Transverse colon (tissue), 4 donors: ENCODE data around the gene STK24. TPM values are rescaled to one million over a fixed set of nuclear protein-coding genes. Genes with fewer than 3 reads are reported as not detected.

Source experiments
- DNase-seq: peaks from one replicate; pipeline ENCODE4 v3.0.0-alpha.2; 2019
- H3K27ac ChIP-seq, 4 donors: fragments of 200-600 bp; sonication (generic); 2 replicates each; pipeline ENCODE4 v1.5.1; 2016 to 2018; ENCODE audit warnings: inconsistent platforms in 4 of 4
- H3K27me3 ChIP-seq: fragments of 200-600 bp; sonication (generic); 2 replicates; pipeline ENCODE4 v1.5.1; 2017; ENCODE audit warnings: inconsistent platforms
- H3K36me3 ChIP-seq, 4 donors: fragments of 200-600 bp; sonication (generic); 2 replicates each; pipeline ENCODE4 v1.5.1; 2017 to 2019; ENCODE audit warnings: inconsistent platforms in 4 of 4
- H3K4me1 ChIP-seq, 4 donors: fragments of 200-600 bp; sonication (generic); 2 replicates each; pipeline ENCODE4 v1.5.1; 2017 to 2020; ENCODE audit warnings: inconsistent platforms in 4 of 4
- H3K4me3 ChIP-seq, 4 donors: fragments of 200-600 bp; sonication (generic); 1 replicate in 1 of 4; 2 replicates in 3 of 4; pipeline versions ENCODE4 v1.5.1 to v1.6.1; 2017 to 2019; ENCODE audit warnings: inconsistent platforms in 4 of 4
- H3K9me3 ChIP-seq, 2 donors: fragments of 200-600 bp; sonication (generic); 2 replicates each; pipeline ENCODE4 v1.5.1; 2017 to 2019; ENCODE audit warnings: inconsistent platforms in 2 of 2
- EP300 ChIP-seq: sonication (generic); formaldehyde crosslinking; IDR thresholded peaks from one replicate; pipeline ENCODE4 v1.6.1; 2017; ENCODE audit warnings: antibody characterized with exemption, low read depth
- POLR2A ChIP-seq: fragments of 450-650 bp; IDR thresholded peaks from one replicate; pipeline ENCODE4 v1.6.1; 2016; ENCODE audit warnings: antibody characterized with exemption, mild to moderate bottlenecking, moderate library complexity
- POLR2AphosphoS5 ChIP-seq, 3 donors: sonication (generic); formaldehyde crosslinking; IDR thresholded peaks; one replicate each; pipeline ENCODE4 v1.6.1; 2016; ENCODE audit warnings: antibody characterized with exemption in 3 of 3
- WGBS, 2 donors: methylation state at CpG; one replicate each; pipeline ENCODE4 v1.1.5; 2018; ENCODE audit warnings: low coverage in 1 of 2; 5-methylcytosine and 5-hydroxymethylcytosine counted together
- in situ Hi-C, 4 donors: fragments of 200-750 bp; cut with MboI; loops; one replicate each; pipeline versions ENCODE4 v1.15.0 to v1.15.1; 2017; ENCODE audit warnings: low sequenced_read_pairs in 3 of 4, low pct_ligation_motif_present in 1 of 4, low pct_unique_long_range_greater_than_20kb in 1 of 4
- intact Hi-C: fragments of 100-400 bp; cut with DNase I; formaldehyde crosslinking; loops from one replicate; pipeline ENCODE4 v1.15.1; 2023; ENCODE audit warnings: low total_unique reads
- total RNA-seq, 4 donors: library from RNA; depleted of rRNA; stranded (reverse); fragments of >200 nt; gene quantifications; one replicate each; pipeline ENCODE4 v1.1.0, GENCODE V29; 2016
- TF ChIP-seq, protein P1 (sequence below), 5 experiments: fragments of 200-600 bp in 3 of 5; fragments of 450-650 bp in 2 of 5; sonication (generic) in 3 of 5; IDR thresholded peaks; 1 replicate in 2 of 5; 2 replicates in 3 of 5; pipeline ENCODE4 v1.5.1; 2016 to 2017; ENCODE audit warnings: antibody characterized with exemption in 5 of 5, inconsistent platforms in 3 of 5, mild to moderate bottlenecking in 2 of 5, moderate library complexity in 1 of 5

The STK24 gene
- total RNA-seq, 4 donors from 2014 or later = 87.2 to 152 (median 131) TPM

DNA sequence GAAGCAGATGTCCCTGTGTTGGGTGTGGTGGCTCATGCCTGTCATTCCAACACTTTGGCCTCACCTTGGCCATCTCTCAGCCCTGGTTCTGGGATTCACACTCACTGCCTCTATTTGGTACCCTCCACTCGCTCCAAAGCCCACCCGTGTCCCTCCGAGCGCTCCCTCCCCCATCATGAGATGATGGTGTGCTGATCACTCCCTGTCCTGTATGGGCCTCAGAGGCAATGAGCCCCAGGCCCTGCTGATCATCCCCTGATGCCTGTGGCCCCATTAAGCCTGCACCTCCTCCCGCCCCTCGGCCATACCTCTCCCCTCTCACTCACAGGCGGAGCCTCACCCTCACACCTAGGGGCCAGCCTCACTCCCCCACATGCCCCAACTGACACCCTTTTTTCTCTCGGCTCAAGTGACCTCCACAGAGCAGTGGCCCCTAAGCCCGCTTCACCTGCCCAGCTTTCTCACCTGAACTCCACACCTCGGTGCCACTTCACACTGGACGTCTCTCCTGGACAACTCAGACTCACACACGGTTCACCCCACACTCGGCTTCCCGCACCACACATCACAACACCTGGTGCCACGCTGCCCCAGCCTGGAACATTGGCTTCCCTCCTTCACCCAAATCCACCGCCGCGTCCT lies 114.5 kb downstream of the STK24 start:
- Histone ChIP-seq H3K4me3 (no peak overlapping the region), H3K36me3 (peaks cover 0 to 45% (median 10%) of the 10 kb centered on the region in 4 donors), H3K9me3 (no peaks in the 10 kb centered on the region), H3K27me3 (no peaks in the 10 kb centered on the region), H3K4me1 (peaks cover 0 to 3% (median 0%) of the 10 kb centered on the region in 4 donors), H3K27ac (no peak overlapping the region)
- WGBS, 2 donors = 95% methylated on average over 11 to 18 of the region's 18 CpGs
- TF ChIP-seq EP300 = no peak
- no peak for TF ChIP-seq POLR2A
- TF ChIP-seq POLR2AphosphoS5 (IDR thresholded peaks at IDR 0.05) = no peak
- TF ChIP-seq, protein P1, sequence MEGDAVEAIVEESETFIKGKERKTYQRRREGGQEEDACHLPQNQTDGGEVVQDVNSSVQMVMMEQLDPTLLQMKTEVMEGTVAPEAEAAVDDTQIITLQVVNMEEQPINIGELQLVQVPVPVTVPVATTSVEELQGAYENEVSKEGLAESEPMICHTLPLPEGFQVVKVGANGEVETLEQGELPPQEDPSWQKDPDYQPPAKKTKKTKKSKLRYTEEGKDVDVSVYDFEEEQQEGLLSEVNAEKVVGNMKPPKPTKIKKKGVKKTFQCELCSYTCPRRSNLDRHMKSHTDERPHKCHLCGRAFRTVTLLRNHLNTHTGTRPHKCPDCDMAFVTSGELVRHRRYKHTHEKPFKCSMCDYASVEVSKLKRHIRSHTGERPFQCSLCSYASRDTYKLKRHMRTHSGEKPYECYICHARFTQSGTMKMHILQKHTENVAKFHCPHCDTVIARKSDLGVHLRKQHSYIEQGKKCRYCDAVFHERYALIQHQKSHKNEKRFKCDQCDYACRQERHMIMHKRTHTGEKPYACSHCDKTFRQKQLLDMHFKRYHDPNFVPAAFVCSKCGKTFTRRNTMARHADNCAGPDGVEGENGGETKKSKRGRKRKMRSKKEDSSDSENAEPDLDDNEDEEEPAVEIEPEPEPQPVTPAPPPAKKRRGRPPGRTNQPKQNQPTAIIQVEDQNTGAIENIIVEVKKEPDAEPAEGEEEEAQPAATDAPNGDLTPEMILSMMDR (IDR thresholded peaks at IDR 0.05) = no peak
- no peak for DNase-seq
- in situ Hi-C loops = loop anchor here in 1 of 4 donors (25.0 kb wide), 1 partner anchor 375 kb away; no protein-coding TSS in a partner anchor
- intact Hi-C loops = no loop called here

DNA sequence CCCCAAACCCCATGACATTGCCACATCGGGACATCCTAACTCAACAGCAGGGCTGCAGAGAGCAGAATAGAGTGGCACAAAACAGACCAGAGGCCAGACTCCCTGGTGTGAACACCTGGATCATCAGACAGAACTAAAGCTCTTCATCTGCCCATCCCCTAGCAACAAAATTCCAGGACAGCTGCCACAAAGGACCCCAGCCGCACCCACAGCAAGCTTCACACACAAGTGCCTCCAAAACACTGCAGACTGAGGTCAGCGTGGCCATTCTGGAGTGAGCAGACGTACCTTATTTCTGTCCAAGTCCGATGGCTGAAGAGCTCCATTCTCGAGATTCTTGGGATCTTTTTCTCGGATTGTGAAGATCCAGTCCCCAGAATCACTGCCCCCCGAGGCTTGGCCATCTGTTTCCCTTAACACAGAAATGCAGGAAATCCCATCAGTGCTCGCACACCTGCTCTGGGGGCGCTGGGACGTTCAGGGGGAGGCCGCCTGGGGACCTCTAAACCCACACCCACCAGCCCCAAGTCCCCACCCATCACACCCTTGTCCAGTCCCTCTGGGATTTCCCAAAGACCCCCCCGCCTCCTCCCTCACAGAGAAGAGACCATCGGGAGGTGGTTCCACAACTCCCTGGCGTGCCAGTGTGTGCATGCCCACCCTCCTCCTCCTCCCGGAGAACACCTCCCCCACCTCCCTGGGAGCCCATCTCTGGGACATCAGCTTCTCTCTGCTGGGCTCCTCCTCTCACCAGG lies 115.2 kb downstream of the STK24 start:
- H3K4me3 ChIP-seq = no peak overlapping the region
- no peak for TF ChIP-seq POLR2A
- TF ChIP-seq, protein P1 (IDR thresholded peaks at IDR 0.05) = no peak
- TF ChIP-seq EP300 = no peak
- no peak for TF ChIP-seq POLR2AphosphoS5 (IDR thresholded peaks at IDR 0.05)
- H3K27me3 ChIP-seq = no peaks in the 10 kb centered on the region
- H3K4me1 ChIP-seq = no peaks in the 10 kb centered on the region
- H3K27ac ChIP-seq = no peak overlapping the region
- intact Hi-C loops (no loop called here), in situ Hi-C loops (loop anchor here in 1 of 4 donors (25.0 kb wide), 1 partner anchor 376 kb away; no protein-coding TSS in a partner anchor)
- 85 to 90% methylated on average over 6 to 16 of the region's 16 CpGs for whole genome bisulfite sequencing, 2 donors
- DNase-seq = no peak
- no peaks in the 10 kb centered on the region for H3K9me3 ChIP-seq
- peaks cover 0 to 45% (median 13%) of the 10 kb centered on the region in 4 donors for H3K36me3 ChIP-seq

DNA sequence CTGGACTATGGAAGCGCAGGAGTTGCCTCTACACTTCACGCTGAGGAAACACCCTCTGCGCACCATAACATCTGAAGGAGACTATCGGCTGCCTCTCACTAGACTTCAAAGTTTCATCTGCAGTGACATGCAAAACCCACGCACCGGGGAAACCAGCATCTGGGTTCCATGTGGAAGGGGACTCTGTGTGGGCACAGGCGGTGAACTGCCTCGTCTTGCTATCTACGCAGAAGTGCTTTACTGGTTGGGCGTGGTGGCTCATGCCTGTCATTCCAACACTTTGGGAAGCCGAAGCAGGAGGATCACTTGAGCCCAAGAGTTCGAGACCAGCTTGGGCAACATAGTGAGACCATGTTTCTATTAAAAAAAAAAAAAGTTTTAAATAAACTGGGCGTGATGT lies 116.4 kb downstream of the STK24 start:
- TF ChIP-seq POLR2A = no peak
- TF ChIP-seq, protein P1 (IDR thresholded peaks at IDR 0.05) = no peak
- TF ChIP-seq POLR2AphosphoS5 (IDR thresholded peaks at IDR 0.05) = no peak
- TF ChIP-seq EP300 = no peak
- intact Hi-C loops (no loop called here), in situ Hi-C loops (loop anchor here in 1 of 4 donors (25.0 kb wide), 1 partner anchor 377 kb away; no protein-coding TSS in a partner anchor)
- H3K4me1 ChIP-seq = no peaks in the 10 kb centered on the region
- 85% methylated on average over 13 of the region's 13 CpGs; no CpG with 5 or more reads in 1 of the 2 donors for WGBS, 2 donors
- DNase-seq = no peak
- no peaks in the 10 kb centered on the region for H3K9me3 ChIP-seq
- no peak overlapping the region for H3K4me3 ChIP-seq
- peaks cover 0 to 42% (median 17%) of the 10 kb centered on the region in 4 donors for H3K36me3 ChIP-seq
- H3K27me3 ChIP-seq = no peaks in the 10 kb centered on the region
- no peak overlapping the region for H3K27ac ChIP-seq

DNA sequence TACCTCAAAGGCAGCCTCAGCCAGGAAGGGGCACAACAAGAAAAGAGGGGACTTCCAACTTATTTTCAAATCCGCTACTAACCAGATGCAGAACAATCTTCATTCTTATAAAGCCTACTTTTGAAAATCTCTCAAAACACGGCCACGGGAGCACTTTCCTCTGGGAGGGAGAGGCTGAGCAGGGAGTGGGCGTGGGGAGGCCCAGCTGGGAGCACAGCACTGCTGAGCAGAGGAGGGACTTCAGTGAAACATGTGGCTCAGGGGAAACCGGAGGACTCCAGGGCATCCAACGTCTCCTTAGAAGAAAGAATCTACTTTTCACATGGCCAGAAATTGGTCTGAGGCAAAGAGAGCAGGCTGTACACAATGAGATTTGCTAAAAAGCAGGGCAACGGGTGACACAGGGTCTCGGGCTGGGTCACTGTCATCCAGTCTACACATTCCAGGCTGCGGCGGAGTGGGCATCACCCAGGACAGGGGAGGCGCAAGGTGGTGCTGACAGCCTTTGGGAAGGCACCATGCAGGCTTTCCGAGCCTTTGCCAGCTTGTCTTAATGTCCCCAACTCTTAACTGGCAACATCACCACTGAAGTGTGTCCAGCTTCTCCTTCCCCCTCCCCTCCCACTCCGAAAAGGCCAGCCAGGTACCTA lies 117.1 kb downstream of the STK24 start:
- 86 to 88% methylated on average over 5 to 13 of the region's 13 CpGs for WGBS, 2 donors
- H3K9me3 ChIP-seq = no peaks in the 10 kb centered on the region
- H3K4me3 ChIP-seq = no peak overlapping the region
- peaks cover 0 to 5% (median 2%) of the 10 kb centered on the region in 4 donors for H3K4me1 ChIP-seq
- H3K36me3 ChIP-seq = peaks cover 0 to 39% (median 17%) of the 10 kb centered on the region in 4 donors
- intact Hi-C loops (no loop called here), in situ Hi-C loops (loop anchor here in 1 of 4 donors (25.0 kb wide), 1 partner anchor 377 kb away; no protein-coding TSS in a partner anchor)
- no peaks in the 10 kb centered on the region for H3K27me3 ChIP-seq
- no peak overlapping the region for H3K27ac ChIP-seq
- TF ChIP-seq, protein P1 (IDR thresholded peaks at IDR 0.05) = no peak
- TF ChIP-seq EP300 = no peak
- no peak for TF ChIP-seq POLR2A
- no peak for TF ChIP-seq POLR2AphosphoS5 (IDR thresholded peaks at IDR 0.05)
- no peak for DNase-seq
